A673 (cell line): ENCODE data around the gene DYNC2I2.

Source experiments
- CTCF ChIP-seq: fragments of 300-800, 200-600 bp; sonication (generic); conservative IDR thresholded peaks from 2 replicates; pipeline ENCODE4 v1.5.1; 2017; ENCODE audit warnings: low read depth, mild to moderate bottlenecking, antibody characterized with exemption, low read length, moderate library complexity, mixed read lengths
- EZH2 ChIP-seq: fragments of 200-600 bp; sonication (generic); IDR thresholded peaks from 2 replicates; pipeline ENCODE4 v1.6.1; 2017; ENCODE audit warnings: borderline replicate concordance, low read depth, mild to moderate bottlenecking, mixed read lengths, antibody characterized with exemption, low read length; ENCODE audit not compliant: poor library complexity, severe bottlenecking

GRCh38 chr9:128703616-128704355, 47.1 kb upstream of the DYNC2I2 start:
- no peak for TF ChIP-seq CTCF
- no peak for TF ChIP-seq EZH2
